ENCODE measurements around the gene SLC43A3.

The SLC43A3 gene

GRCh38 chr11:57394203-57394965 is 32.5 kb downstream of the SLC43A3 start:
- TF ChIP-seq CTCF (IDR thresholded peaks at IDR 0.05; ENCODE audit: low read depth, low read length), result no peak
- no peak overlapping the region for H3K4me3 ChIP-seq (ENCODE audit: low read depth, low read length)
- in situ Hi-C loops (cut with HindIII; ENCODE audit: low sequenced_read_pairs), result no loop called here
- no peak for DNase-seq (ENCODE audit: low read depth, low spot score)

GRCh38 chr11:57392763-57393105 is 34.2 kb downstream of the SLC43A3 start:
- in situ Hi-C loops (cut with HindIII; ENCODE audit: low sequenced_read_pairs), result no loop called here
- no peak overlapping the region for H3K4me3 ChIP-seq (ENCODE audit: low read depth, low read length)
- DNase-seq (ENCODE audit: low read depth, low spot score), result no peak
- TF ChIP-seq CTCF (IDR thresholded peaks at IDR 0.05; ENCODE audit: low read depth, low read length), result no peak

- no peak for DNase-seq (ENCODE audit: low read depth, low spot score)
- no peak overlapping the region for H3K4me3 ChIP-seq (ENCODE audit: low read depth, low read length)
- in situ Hi-C loops (cut with HindIII; ENCODE audit: low sequenced_read_pairs), result no loop called here
- TF ChIP-seq CTCF (IDR thresholded peaks at IDR 0.05; ENCODE audit: low read depth, low read length), result no peak
These were observed 34.7 kb downstream of the SLC43A3 start for GRCh38 chr11:57392066-57392762.

GRCh38 chr11:57391539-57391938 is 35.4 kb downstream of the SLC43A3 start:
- in situ Hi-C loops (cut with HindIII; ENCODE audit: low sequenced_read_pairs), result no loop called here
- TF ChIP-seq CTCF (IDR thresholded peaks at IDR 0.05; ENCODE audit: low read depth, low read length), result no peak
- DNase-seq (ENCODE audit: low read depth, low spot score), result no peak
- no peak overlapping the region for H3K4me3 ChIP-seq (ENCODE audit: low read depth, low read length)

- in situ Hi-C loops (cut with HindIII; ENCODE audit: low sequenced_read_pairs), result no loop called here
- no peak for TF ChIP-seq CTCF (IDR thresholded peaks at IDR 0.05; ENCODE audit: low read depth, low read length)
- no peak overlapping the region for H3K4me3 ChIP-seq (ENCODE audit: low read depth, low read length)
- DNase-seq (ENCODE audit: low read depth, low spot score), result no peak
These were observed 35.8 kb downstream of the SLC43A3 start for GRCh38 chr11:57391111-57391510.

- TF ChIP-seq CTCF (IDR thresholded peaks at IDR 0.05; ENCODE audit: low read depth, low read length), result no peak
- H3K4me3 ChIP-seq (ENCODE audit: low read depth, low read length), result no peak within 1 kb of the TSS
- DNase-seq (ENCODE audit: low read depth, low spot score), result no peak
- in situ Hi-C loops (cut with HindIII; ENCODE audit: low sequenced_read_pairs), result no loop called here
These were observed 36.4 kb downstream of the SLC43A3 start, which contains the start of gene PRG2 for GRCh38 chr11:57390535-57390934. PRG2 (minus strand) TSS chr11:57390650; CDS start chr11:57389944, 706 bp downstream.

Measured in astrocyte of the spinal cord (primary cell).